B cell (primary cell): Measurements from ENCODE around the gene CCNE1.

ENCODE experiments used
- EZH2 ChIP-seq: IDR thresholded peaks from 2 replicates; pipeline ENCODE4 v1.6.1; 2012; ENCODE audit warnings: borderline replicate concordance, low read depth, mild to moderate bottlenecking, moderate library complexity, low read length; ENCODE audit not compliant: insufficient read depth, poor library complexity, severe bottlenecking
- TF ChIP-seq, protein P1 (sequence below): fragments of 200-600 bp; IDR thresholded peaks from one replicate; pipeline ENCODE4 v1.8.0; 2022; ENCODE audit warnings: antibody characterized with exemption, mild to moderate bottlenecking

DNA sequence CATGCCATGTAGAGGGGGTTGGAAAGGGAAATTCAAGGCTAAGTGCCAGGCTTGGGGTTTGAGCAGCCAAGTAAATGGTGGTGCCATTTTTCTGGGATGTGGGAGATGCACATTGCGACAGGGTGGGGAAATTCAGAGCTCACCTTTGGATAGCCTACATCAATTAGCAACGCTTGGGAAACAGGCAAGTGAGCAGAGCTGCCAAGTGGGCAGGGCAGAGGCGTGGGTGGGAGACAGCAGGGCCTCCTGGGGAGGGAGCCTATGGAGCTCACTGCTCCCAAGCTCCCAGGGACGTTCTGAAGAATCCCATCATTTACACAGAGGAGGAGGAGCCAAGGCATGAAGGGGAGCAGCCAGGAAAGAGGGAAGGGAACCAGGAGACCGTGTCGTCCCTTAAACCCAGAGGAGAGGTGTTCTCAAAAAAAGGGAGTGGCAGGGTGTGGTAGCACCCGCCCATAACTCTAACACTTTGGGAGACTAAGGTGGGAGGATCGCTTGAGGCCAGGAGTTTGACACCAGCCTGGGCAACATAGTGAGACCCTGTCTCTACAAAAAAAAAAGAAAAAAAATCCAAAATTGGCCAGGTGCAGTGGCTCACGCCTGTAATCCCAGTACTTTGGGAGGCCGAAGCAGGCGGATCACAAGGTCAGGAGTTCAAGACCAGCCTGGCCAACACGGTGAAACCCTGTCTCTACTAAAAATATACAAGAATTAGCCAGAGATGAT, 11.5 kb upstream of the CCNE1 start:
- TF ChIP-seq, protein P1, sequence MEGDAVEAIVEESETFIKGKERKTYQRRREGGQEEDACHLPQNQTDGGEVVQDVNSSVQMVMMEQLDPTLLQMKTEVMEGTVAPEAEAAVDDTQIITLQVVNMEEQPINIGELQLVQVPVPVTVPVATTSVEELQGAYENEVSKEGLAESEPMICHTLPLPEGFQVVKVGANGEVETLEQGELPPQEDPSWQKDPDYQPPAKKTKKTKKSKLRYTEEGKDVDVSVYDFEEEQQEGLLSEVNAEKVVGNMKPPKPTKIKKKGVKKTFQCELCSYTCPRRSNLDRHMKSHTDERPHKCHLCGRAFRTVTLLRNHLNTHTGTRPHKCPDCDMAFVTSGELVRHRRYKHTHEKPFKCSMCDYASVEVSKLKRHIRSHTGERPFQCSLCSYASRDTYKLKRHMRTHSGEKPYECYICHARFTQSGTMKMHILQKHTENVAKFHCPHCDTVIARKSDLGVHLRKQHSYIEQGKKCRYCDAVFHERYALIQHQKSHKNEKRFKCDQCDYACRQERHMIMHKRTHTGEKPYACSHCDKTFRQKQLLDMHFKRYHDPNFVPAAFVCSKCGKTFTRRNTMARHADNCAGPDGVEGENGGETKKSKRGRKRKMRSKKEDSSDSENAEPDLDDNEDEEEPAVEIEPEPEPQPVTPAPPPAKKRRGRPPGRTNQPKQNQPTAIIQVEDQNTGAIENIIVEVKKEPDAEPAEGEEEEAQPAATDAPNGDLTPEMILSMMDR: no peak
- no peak for TF ChIP-seq EZH2
